ENCODE data around the gene MTCL3.
"Not testable (repeated sequence)": the region's sequence is repeated elsewhere in the genome, so short reads cannot be mapped to it uniquely, and the experiment has no call there.

Gene MTCL3

GRCh38 chr6:127464881-127465459, 54.2 kb downstream of the MTCL3 start:
- DNase-seq: peak; percentile 51

DNA sequence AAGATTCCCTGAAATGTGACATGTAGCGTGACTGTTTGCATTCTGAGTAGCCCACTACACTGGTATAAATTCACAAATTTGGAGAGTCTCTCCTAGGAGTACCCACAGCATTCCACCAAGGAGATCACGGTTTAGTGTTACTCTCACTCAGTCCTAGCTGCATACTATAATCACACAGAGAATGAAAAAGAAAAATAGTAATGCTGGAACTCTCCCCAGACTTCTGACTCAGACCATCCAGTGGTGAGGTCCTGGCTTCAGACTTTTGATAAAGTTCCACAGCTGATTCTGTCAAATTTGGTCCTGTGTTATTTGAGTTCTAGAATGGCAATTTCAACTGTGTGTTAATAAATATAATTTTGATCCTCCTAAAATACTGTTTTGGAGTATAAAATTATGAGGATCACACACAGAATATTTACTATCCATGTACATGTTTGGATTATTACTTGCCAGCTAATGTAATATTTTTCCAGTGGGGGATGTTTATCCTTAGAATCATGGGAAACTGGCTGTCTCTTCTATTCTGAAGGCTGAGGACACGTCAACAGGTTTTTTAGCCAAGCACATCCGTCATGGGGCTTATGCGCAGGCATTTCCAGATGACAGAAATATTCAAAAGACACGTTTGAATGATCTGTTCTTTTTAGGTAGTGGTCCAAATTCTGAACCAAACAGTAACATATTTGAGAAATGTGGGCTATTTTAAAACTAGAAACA, 54.8 kb downstream of the MTCL3 start:
- DNase-seq: no peak

- no peak for DNase-seq
Measured at GRCh38 chr6:127463056-127463455, 56.1 kb downstream of the MTCL3 start.

DNA sequence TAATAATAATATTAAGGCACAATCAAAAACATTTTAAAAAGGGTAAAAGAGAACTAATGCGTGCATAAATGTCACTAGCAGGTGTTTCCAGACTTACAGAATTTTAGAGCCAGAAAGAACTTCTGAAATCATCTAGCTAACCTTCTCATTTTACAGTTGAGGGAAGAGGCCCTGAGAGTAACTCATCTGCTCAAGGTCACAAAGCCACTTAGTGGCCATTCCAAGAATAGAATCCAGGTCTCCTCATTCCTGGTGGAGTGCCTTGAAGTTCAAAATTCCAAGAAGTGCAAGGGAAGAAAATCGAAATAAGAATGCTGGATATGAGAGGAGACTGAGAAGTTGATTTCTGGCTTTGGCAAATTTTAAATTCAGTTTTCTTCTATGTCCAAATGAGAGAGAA, 56.8 kb downstream of the MTCL3 start:
- no peak for DNase-seq

DNA sequence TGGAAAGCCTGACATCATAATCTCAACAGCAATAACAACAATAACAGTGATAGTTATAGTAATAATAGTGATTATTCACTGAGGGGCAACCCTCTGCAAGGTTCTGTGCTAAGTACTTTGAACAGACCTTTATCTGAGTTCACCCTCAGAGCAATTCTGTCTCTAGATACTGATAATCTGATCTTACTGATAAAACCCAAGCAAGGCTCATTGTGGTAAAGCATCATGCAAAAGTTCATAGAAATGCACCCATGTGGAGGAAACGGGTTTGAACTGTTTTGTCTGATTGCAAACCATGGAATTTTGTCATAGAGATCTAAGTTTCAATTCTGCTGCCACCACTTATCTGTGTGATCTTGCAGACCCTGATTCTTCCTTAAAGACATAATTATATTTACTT, 58.7 kb downstream of the MTCL3 start:
- no peak for DNase-seq

DNA sequence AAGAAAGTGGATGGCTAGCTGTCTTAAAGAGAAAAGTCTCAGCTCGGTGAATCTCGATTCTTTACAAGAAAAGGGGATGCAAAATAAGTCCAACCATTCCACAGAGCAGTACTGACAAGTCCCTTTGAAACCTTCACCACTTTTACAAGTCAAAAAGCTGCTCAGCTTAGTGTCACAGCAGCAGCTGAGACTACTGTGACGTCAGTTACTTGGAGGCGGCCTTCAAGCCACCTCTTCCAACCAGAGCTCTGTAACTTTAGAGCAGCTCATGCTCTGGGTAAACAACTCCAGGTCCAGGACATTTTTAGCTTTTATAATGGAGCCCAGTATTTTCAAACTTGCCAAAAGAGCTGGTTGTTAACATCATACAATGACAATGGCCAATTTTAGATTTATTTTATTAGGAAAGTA, 59.9 kb downstream of the MTCL3 start, which contains the start of gene KIAA0408:
Gene KIAA0408, minus strand, starts transcription at position 159 of the 411 bp plus-strand sequence. CDS start 5,408 bp downstream, outside the sequence.
- no peak for DNase-seq

DNA sequence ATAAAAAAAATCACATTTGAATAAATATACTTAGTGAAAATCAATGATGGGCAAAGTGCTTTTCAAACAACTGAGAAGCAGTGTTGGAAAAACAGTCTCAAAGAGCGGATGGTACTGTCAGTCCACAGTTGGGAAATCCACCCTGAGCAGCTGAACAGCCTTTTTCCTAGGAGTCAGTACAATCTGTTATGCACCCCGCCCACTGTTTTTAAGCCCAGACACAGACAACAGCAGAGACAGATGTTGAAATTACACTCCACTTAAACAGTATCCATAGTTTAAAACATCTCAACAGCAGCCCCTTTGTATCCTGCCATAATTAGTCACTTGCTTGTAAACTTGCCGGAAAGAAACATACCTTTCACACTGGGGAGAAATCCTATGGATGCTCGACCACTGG, 60.3 kb downstream of the MTCL3 start:
- no peak for DNase-seq

- no peak for DNase-seq
Measured at GRCh38 chr6:127458222-127458621, 60.9 kb downstream of the MTCL3 start.

DNA sequence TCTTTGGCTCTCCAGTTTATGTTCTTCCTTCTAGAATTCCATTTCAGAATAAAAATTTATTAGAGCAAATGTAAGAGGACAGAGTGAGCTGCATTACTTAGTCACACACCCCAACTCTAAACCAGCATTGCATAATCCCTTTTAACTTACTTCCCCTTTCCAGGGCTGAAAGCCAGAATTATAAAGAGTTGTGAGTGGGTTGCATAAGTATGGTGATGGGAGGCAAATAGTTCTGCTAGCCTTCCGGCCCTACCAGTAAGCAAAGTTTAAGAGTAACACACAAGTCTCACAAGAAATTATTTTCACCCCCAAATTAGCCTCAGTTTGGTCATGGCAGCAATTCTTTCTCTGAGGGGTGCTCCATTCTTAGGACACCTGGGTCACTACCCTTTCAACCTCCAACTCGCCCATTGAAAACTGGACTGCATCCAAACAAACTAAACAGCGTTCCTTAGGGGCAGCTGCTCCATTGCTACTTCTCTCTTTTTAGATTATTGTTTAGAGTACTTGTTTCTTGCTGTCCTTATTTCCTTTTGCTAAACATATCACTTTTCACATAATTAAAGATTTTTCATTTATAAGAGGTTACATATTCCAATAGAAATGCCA, 61.6 kb downstream of the MTCL3 start:
- no peak for DNase-seq

DNA sequence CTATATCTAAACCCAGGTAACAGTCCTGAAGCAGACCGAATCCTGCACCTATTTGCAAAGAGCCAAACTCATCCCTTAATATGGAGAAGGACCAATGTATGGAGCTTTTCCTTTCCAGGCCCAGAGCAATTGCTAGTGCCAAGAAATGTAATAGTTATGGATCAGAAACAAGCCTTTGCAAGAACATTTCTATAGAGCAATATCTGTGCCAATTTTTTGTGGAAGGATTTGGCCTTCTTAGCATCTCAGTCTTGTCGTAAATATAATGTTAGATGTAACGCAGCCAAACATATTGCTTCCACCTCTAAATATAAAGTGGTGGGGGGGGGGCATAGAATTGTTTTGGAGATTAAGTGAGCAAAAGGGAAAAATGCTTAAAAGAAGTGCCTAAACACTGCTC, 62.7 kb downstream of the MTCL3 start:
- DNase-seq: no peak

DNA sequence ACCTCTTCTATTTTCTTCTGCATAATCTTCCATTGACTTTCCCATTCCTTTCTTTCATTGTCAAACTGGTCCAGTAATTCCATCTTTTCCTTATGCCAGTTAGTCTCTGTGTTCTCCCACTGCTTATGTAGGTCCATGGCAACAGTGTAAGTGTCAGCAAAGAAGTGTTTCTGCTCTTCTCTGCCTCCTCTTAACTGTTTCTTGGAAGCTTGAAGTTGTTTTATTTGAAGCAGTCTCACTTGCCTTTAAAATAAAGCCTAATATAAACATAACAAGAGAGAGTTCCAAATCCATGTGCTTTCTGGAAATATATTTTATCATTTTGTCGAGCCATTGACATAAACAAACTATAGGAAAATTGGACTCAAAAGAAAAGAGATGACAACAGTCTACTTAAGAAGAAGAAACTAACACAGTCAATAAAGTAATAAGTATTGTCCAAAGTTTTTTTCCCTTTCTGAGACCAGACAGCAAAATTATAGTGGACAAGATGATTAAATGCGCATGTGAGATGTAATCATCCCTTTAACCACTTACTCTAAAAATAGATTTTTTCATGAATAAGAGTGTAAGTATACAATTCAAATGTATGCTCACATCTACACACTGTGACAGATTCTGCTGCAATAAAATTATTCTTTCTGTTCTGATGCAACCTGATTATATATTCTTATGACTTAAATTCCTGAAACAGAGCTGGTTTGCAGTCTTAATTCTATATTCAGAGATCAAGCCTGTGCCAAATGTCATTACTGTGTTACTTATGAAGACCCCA, 65.1 kb downstream of the MTCL3 start:
- no peak for DNase-seq

GRCh38 chr6:127452803-127453202, 66.3 kb downstream of the MTCL3 start:
- no peak for DNase-seq

- DNase-seq: no peak
Measured at GRCh38 chr6:127451388-127451787, 67.7 kb downstream of the MTCL3 start.

DNA sequence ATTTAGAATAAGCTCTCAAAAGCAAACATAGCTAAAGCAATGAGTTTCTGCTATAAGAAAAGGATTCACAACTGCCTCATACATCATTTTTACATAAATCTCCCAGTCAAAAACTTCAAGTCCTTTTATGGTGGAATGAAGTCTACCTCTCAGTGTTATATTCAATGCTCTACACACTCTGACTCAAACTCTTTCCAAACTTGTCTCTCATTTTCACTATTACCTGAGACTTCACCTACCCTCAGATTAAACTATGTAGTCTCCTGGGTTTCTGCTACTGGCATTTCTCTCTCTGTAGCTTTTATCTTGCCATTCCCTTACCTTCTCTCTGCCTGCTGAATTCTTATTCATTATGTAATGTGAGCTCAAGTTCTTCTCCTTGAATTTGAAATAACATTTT, 71.4 kb downstream of the MTCL3 start:
- no peak for DNase-seq

DNA sequence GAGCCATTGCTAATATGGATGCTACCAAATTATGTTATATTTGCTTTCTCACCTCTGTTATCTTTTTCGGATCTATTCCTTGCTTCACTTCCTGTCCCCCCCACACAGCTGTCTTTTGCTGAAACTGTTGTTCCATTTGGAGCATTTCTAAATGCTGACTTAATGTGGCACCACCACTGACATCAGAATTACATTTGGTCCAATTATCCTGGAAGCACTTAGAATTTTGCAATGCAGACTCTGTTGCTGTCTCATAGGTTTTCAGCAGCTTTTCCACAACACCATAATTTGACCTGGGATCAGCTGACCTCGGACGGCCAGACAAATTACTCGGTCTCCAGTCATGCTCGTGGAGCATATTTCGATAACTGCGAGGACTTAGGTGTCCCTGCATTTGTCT, 72.8 kb downstream of the MTCL3 start:
- DNase-seq: no peak

DNA sequence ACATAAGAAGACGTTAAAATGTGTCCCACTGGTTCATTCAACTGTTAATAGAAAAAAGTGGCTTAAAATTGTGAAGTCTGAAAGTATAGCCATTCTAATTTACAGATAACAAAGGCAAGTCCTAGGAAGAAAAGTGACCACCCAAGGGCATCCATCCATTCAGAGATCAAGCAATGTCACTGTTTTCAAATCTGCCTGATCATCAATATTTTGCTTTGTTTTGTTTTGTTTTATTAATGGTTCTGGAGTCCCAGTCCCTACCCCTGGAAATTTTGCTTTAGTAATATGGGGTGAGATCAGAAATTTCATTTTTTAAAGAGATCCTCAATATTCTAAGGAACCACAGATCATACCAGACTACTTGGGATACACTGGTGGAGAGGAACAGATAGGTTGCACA, 77.3 kb downstream of the MTCL3 start:
- no peak for DNase-seq

- DNase-seq: no peak
Measured at GRCh38 chr6:127439718-127440117, 79.4 kb downstream of the MTCL3 start.

DNA sequence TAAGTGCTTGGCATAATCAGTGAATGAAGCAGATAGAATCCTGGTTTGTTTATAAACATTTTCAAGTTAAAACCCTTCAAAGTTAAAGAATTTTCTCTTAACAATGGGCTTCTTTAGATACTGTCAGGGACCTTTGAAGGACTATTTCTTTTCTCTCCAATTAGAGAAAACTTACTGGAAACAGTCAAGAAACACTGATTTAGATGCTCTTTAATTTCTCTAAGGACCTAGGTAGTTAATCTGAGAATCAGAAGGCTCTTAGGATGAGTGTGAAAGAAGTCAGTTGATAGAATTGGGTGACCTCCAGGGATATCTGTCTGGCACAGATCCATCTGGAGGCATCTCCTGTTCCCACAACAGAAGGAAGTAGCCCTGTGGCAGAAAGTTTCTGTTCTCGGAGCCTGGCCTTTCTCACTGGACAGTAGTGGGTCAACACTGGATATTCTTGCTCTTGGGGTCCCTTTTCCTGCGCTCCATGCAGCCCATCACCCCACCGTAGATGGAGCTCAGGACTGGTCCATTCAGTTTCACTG, 82.5 kb downstream of the MTCL3 start:
- DNase-seq: no peak

DNA sequence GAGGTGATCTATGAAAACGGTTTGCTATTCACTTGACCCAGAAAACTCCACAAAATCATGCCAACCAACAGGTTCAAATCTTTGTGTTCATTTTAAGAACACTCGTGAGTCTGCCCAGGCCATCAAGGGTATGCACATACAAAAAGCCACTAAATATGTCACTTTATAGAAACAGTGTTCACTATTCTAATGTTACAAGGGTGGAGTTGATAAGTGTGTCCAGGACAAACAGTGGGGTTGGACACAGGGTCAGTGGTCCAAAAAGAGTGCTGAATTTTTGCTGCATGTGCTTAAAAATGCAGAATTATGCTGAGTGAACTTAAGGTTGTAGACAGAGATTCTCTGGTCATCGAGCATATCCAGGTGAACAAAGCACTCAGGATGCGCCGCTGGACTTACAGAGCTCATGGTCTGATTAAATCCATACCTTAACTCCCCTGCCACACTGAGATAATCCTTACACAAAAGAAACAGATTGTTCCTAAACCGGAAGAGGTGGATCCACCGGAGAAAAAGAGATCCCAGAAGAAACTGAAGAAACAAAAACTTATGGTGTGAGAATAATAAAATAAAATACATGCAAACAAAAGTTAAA, 83.4 kb downstream of the MTCL3 start:
- DNase-seq: no peak

GRCh38 chr6:127434651-127435050, 84.5 kb downstream of the MTCL3 start:
- no peak for DNase-seq

DNA sequence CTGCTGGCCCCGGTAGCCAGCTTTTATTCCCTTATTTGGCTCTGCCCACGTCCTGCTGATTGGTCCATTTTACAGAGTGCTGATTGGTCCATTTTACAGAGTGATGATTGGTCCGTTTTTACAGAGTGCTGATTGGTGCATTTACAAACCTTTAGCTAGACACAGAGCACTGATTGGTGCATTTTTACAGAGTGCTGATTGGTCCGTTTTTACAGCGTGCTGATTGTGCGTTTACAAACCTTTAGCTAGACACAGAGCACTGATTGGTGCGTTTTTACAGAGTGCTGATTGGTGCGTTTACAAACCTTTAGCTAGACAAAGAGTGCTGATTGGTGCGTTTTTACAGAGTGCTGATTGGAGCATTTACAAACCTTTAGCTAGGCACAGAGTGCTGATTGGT, 90.6 kb downstream of the MTCL3 start:
- not testable (repeated sequence) for DNase-seq

- DNase-seq: no peak
Measured at GRCh38 chr6:127423921-127424320, 95.2 kb downstream of the MTCL3 start.
